Thymus (tissue), 11 donors: ENCODE results near the gene PER1. TPM values are rescaled to one million over a fixed set of nuclear protein-coding genes. Genes with fewer than 3 reads are reported as not detected.
"Not testable (repeated sequence)": the region's sequence is repeated elsewhere in the genome, so short reads cannot be mapped to it uniquely, and the experiment has no call there.

ENCODE experiments used
- DNase-seq, 9 donors: peaks; one replicate each; pipeline ENCODE4 v3.0.0-alpha.2; 2013; ENCODE audit warnings: low spot score in 9 of 9, low read depth in 6 of 9, missing footprints in 1 of 9
- H3K27ac ChIP-seq, 2 donors: one replicate each; pipeline ENCODE4 v1.5.1; 2013; ENCODE audit warnings: control low read depth in 1 of 2, low read depth in 1 of 2, low read length in 1 of 2, mild to moderate bottlenecking in 1 of 2, moderate library complexity in 1 of 2
- H3K27me3 ChIP-seq, 2 donors: one replicate each; pipeline ENCODE4 v1.5.1; 2013; ENCODE audit warnings: low read length in 1 of 2; ENCODE audit not compliant: control insufficient read depth in 2 of 2, insufficient read depth in 1 of 2
- H3K36me3 ChIP-seq, 2 donors: one replicate each; pipeline ENCODE4 v1.5.1; 2013; ENCODE audit warnings: low read length in 1 of 2, mild to moderate bottlenecking in 1 of 2, moderate library complexity in 1 of 2; ENCODE audit not compliant: control insufficient read depth in 2 of 2, insufficient read depth in 2 of 2
- H3K4me1 ChIP-seq, 2 donors: one replicate each; pipeline ENCODE4 v1.5.1; 2013; ENCODE audit warnings: low read length in 2 of 2; ENCODE audit not compliant: control insufficient read depth in 2 of 2, insufficient read depth in 2 of 2
- H3K4me3 ChIP-seq, 2 donors: one replicate each; pipeline ENCODE4 v1.5.1; 2013; ENCODE audit warnings: low read length in 2 of 2, control low read depth in 1 of 2, mild to moderate bottlenecking in 1 of 2
- H3K9me3 ChIP-seq, 2 donors: one replicate each; pipeline ENCODE4 v1.5.1; 2013; ENCODE audit warnings: low read length in 1 of 2, mild to moderate bottlenecking in 1 of 2; ENCODE audit not compliant: control insufficient read depth in 2 of 2, insufficient read depth in 1 of 2
- WGBS: extraction: QIAGEN DNeasy Blood & Tissue Kit; methylation state at CpG from one replicate; pipeline ENCODE4 v1.1.7; 2013; 5-methylcytosine and 5-hydroxymethylcytosine counted together
- polyA plus RNA-seq: library from polyadenylated mRNA; stranded (reverse); fragments of 200-250 nt; gene quantifications from one replicate; pipeline ENCODE4 v1.2.3, GENCODE V29; 2013
- total RNA-seq: library from RNA; stranded (reverse); fragments of 120-200 nt; gene quantifications from one replicate; pipeline ENCODE4 v1.2.4, GENCODE V29; 2013
- donor health status: healthy.

The PER1 gene
- total and polyA plus RNA-seq, 2 donors: 4.2 to 71.9 TPM

- H3K4me1 ChIP-seq: peaks cover 13 to 42% of the 10 kb centered on the region in 2 donors
- H3K27ac ChIP-seq: peak overlapping the region; percentile 95 to 98
- H3K4me3 ChIP-seq: peak overlapping the region; percentile 52 to 66
- 1% methylated on average over 23 of the region's 23 CpGs for WGBS
- H3K27me3 ChIP-seq: no peaks in the 10 kb centered on the region
- no peaks in the 10 kb centered on the region for H3K36me3 ChIP-seq
- H3K9me3 ChIP-seq: peaks cover 0 to 7% of the 10 kb centered on the region in 2 donors
- DNase-seq: peak in 7 of 9 donors; percentile 84 to 96 (median 88)
These were observed 21.1 kb upstream of the PER1 start for GRCh38 chr17:8173056-8173870.

GRCh38 chr17:8170186-8170585 is 18.0 kb upstream of the PER1 start:
- H3K4me1 ChIP-seq: peaks cover 0 to 26% of the 10 kb centered on the region in 2 donors
- H3K27me3 ChIP-seq, DNase-seq, H3K9me3 ChIP-seq, H3K4me3 ChIP-seq, H3K27ac ChIP-seq, H3K36me3 ChIP-seq: not testable (repeated sequence)
- 96% methylated on average over 19 of the region's 19 CpGs for WGBS

GRCh38 chr17:8167526-8167925 is 15.3 kb upstream of the PER1 start:
- Histone ChIP-seq H3K9me3 (peaks cover 0 to 6% of the 10 kb centered on the region in 2 donors), H3K4me3 (no peak overlapping the region), H3K27me3 (no peaks in the 10 kb centered on the region), H3K4me1 (peaks cover 16 to 29% of the 10 kb centered on the region in 2 donors), H3K27ac (no peak overlapping the region), H3K36me3 (no peaks in the 10 kb centered on the region)
- no peak for DNase-seq
- 95% methylated on average over 3 of the region's 3 CpGs for WGBS

DNA sequence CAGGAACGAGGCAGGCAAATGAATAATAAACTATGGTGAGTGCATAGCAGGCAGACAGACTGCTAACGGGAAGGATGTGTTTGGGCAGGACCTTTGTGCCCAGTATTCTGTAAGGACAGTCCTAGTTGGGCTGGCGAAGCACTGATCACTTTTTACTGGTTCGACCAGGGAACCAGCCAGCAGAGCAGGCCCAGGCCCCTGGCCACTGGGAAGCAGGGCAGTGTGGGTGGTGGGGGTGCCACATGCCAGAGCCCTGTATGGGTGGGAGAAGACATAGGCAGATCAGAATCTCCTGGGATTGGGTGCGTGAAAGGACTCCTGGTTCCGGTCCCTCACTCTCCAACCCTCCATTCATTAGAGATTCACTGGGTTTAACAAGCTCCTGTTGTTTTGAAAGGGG is 14.5 kb upstream of the PER1 start:
- WGBS: 98% methylated on average over 6 of the region's 6 CpGs
- no peak overlapping the region for H3K4me3 ChIP-seq
- H3K4me1 ChIP-seq: peaks cover 21 to 30% of the 10 kb centered on the region in 2 donors
- H3K27me3 ChIP-seq: no peaks in the 10 kb centered on the region
- H3K9me3 ChIP-seq: peaks cover 0 to 6% of the 10 kb centered on the region in 2 donors
- no peak overlapping the region for H3K27ac ChIP-seq
- no peak for DNase-seq
- peaks cover under 1 to 2% of the 10 kb centered on the region in 2 donors for H3K36me3 ChIP-seq

- H3K4me1 ChIP-seq: peaks cover 30 to 46% of the 10 kb centered on the region in 2 donors
- H3K36me3 ChIP-seq: peaks cover 20% of the 10 kb centered on the region in 2 donors
- no peaks in the 10 kb centered on the region for H3K27me3 ChIP-seq
- peak overlapping the region; percentile 98 to 99 for H3K27ac ChIP-seq
- DNase-seq: no peak
- WGBS: 93% methylated on average over 6 of the region's 6 CpGs
- H3K9me3 ChIP-seq: peaks cover 0 to 6% of the 10 kb centered on the region in 2 donors
- peak overlapping the region in 1 of 2 donors; percentile 63 for H3K4me3 ChIP-seq
These were observed 12.6 kb upstream of the PER1 start for GRCh38 chr17:8164815-8165131.

DNA sequence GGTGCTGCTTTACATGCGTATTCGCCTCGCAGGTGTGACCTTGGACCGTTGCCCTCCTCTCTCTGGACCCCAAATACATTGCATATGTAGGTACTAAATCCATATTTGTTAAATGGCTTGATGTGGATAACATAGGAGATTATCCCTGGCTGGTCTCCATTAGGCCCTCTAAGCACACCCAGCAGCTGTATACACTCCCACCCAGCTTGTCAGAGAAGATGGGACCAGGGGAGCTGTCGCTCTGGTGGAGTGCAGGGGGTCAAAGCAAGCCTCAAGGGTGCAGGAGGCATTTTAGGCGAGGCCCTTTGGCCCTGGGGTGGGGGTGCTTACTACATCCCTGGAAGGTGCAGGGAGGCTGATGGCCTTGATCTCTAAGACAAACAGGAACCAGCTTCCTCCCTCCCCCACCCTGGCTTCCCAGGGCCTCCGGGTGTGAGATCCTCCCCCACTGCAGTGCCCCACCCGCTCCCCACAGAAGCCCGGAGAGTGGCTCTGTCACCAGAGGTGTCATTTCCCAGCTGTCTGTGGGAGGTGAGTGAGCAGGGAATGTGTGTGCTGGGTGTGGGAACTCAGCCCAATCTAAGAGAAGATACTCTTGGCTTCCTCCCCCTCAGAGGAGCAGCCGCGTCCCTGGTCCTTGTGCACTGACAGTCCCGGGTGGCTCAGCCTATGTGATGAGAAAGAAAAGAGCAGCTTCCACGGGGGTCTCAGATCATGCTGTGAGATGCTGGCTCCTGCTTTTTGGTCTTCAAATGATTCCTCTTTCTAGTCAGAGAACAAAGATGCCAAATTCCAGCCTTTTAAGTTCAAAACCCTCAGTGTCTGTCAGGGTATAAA is 12.0 kb upstream of the PER1 start:
- peaks cover 0 to 6% of the 10 kb centered on the region in 2 donors for H3K9me3 ChIP-seq
- WGBS: 37% methylated on average over 13 of the region's 13 CpGs
- H3K27me3 ChIP-seq: no peaks in the 10 kb centered on the region
- DNase-seq: peak in 5 of 9 donors; percentile 77 to 91 (median 83)
- peaks cover 30 to 52% of the 10 kb centered on the region in 2 donors for H3K4me1 ChIP-seq
- peak overlapping the region; percentile 98 to 99 for H3K27ac ChIP-seq
- H3K36me3 ChIP-seq: peaks cover 25% of the 10 kb centered on the region in 2 donors
- peak overlapping the region; percentile 35 to 63 for H3K4me3 ChIP-seq

GRCh38 chr17:8162997-8163977 is 11.1 kb upstream of the PER1 start:
- H3K9me3 ChIP-seq: peaks cover 0 to 6% of the 10 kb centered on the region in 2 donors
- peaks cover 35 to 59% of the 10 kb centered on the region in 2 donors for H3K4me1 ChIP-seq
- 20% methylated on average over 55 of the region's 55 CpGs for WGBS
- peak overlapping the region; percentile 63 to 100 for H3K4me3 ChIP-seq
- no peaks in the 10 kb centered on the region for H3K27me3 ChIP-seq
- DNase-seq: peak in 2 of 9 donors; percentile 57 to 79
- H3K27ac ChIP-seq: peak overlapping the region; percentile 98 to 99
- H3K36me3 ChIP-seq: peaks cover 26 to 30% of the 10 kb centered on the region in 2 donors

DNA sequence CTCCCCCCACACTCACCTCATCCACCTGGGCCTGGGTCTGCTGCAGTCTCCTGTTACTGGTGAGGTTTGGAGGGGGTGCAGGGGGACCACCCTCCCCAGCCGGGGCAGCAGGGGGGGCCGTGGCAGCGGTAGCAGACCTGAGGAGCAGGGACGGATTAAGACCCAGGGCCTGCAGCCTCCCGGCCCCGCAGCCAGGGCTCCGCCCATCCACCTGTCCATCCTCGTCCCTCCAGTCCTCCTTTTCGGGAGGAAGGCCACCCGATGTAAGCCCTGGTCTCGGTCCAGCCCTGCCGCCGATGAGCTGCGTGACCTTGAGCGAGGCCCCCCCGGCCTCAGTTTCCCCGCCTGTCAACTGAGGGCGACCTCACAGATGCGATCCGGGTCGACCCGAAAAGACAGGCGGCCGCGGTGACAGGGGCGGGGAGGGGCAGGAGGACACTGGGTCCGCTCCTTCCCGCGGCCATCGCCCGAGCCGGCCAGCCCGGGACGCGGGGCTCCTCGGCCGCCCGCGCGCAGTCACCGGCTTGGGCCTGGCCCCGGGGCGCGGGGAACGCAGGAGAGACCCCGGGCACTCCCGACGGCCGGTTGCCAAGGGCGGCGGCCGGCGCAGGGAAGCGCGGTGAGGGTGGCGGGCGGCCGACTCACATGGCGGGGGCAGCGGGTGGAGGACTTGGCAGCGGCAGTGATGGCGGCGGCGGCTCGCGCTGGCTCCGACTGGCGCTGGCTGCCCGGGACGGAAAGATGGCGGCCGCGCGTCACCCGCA is 10.2 kb upstream of the PER1 start, which contains the start of gene VAMP2:
VAMP2 (minus strand) TSS at position 716 of the 764 bp plus-strand sequence; CDS start at position 647, 69 bp downstream.
- Histone ChIP-seq H3K27me3 (no peaks in the 10 kb centered on the region), H3K4me1 (peaks cover 35 to 63% of the 10 kb centered on the region in 2 donors), H3K36me3 (peaks cover 26 to 31% of the 10 kb centered on the region in 2 donors), H3K27ac (peak within 1 kb of the TSS; percentile 98 to 99), H3K9me3 (peaks cover 0 to 6% of the 10 kb centered on the region in 2 donors), H3K4me3 (peak within 1 kb of the TSS; percentile 98 to 100)
- under 1% methylated on average over 75 of the region's 75 CpGs for WGBS
- DNase-seq: peak in 4 of 9 donors; percentile 72 to 89 (median 81)
